HG03135 (cell line): Measurements from ENCODE around the gene OPRD1.
"Not testable (repeated sequence)": the region's sequence is repeated elsewhere in the genome, so short reads cannot be mapped to it uniquely, and the experiment has no call there.

Source experiments
- ATAC-seq: cut with Tn5 transposase; IDR thresholded peaks from one replicate; pipeline ENCODE4 v1.9.1; 2021; ENCODE audit warnings: mild to moderate bottlenecking, moderate library complexity; ENCODE audit not compliant: unreplicated experiment

OPRD1 gene

DNA sequence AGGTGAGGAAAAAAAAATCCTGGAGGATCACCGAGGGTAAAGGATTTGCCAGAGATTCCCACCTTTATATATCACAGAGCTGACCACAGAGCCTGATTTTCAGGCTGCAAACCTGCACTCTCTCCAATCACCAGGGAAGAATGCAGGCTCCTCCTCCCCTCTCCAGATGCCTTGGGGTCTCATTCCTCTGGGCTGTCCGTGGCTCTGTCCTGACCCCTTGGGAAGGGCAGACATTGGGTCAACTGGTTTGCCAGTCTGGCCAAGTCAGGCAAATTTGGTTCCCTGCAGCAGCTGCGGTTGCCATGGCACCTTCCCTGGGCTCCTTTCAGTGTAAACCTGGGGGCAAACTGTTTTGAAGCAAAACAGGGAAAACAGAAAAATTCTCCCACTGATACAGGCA lies 11.6 kb upstream of the OPRD1 start:
- ATAC-seq: no peak

DNA sequence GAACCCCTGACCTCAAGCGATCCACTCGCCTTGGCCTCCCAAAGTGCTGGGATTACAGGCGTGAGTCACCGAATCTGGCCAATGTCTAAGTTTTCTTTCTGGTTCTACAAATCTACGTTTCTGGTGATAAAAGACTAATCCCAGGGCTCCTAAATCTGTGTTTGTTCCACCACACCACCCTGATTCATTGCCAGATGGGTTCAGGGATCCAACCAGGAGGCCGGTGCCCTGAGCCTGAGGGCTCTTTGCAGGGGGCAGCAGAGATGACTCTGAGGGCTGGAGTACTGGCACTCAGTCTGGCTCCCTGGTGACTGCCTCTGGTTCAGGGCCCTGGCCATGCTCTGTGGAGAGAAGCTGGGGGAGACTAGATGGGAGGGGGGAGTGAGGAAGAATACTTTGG lies 10.5 kb upstream of the OPRD1 start:
- ATAC-seq: no peak

DNA sequence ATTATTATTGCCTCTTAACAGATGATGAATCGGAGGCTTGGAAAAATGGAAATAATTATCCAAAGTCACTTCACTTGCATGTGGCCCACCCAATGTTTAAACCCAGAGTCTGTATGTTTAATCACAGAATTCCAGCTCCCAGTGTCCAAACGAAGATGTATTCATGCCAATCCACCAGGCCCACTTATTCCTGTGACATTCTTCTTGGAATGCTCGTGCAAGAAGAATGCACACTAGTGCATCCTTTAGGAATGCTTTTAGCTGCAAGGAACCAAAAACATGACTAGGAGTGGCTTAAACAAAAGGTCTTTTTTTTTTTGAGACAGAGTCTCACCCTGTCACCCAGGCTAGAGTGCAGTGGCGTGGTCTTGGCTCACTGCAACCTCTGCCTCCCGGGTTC lies 8.9 kb upstream of the OPRD1 start:
- ATAC-seq: no peak

GRCh38 chr1:28803662-28804061 lies 8.3 kb upstream of the OPRD1 start:
- ATAC-seq: no peak

- ATAC-seq: no peak
Observed at GRCh38 chr1:28804071-28804470, 7.9 kb upstream of the OPRD1 start.

GRCh38 chr1:28807046-28807445 lies 4.9 kb upstream of the OPRD1 start:
- ATAC-seq: no peak

GRCh38 chr1:28807986-28808385 lies 4.0 kb upstream of the OPRD1 start:
- no peak for ATAC-seq

DNA sequence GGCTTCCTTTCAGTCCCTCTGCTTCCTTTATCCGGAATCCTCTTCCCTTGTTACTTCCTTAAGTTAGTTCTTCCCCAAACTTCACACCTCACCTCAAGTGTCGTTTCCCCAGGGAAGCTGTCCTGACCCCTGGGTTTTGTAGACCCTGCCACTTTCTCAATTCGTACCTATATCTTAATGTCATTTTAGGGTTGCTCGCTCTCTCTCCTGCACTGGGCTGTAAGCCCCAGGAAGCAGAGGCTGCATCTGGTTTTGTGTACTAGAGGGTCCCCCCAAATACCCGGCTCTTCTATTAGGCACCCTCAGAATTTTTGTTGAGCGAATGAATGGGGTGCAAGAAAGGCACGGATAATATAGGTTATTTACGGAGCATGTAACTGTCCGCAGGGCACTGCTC lies 603 bp upstream of the OPRD1 start:
- ATAC-seq: no peak

DNA sequence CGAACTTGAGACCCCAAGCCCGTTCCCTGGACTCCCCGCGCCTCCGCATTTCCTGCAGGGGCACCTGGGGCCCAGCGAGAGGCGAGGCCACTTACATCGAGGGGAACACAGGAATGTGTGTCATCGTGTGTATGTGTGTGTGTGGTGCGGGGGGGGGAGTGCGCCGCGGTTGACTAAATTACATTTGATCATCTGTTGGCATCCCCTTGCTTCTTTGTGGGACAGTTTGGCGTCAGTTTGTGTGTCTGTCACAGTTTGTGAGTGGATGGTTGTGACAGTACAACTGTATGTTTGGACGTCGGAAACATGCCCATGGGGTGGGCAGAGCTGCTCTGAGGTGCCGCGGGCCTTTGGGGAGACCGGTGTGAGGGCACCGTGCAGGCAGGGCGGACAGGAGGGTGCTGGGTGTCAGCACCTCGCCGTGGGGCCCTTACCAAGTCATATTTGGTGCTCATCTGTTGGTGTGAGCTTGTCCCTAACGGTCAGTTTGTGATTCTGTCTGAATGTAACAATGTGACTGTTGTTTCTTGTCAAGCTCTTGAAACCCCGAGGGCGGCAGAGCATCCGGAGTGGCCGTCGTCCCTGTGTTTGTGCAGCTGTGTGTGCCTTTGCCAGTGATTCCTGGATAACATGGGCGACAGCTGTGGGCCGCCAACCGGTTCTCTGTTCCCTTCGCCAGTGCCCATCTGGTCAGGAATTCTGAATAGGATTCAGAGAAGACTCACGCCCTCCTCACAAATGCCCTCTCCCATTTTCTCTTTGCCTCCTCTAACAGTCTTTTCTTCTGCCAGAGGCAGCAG lies 899 bp downstream of the OPRD1 start:
- no peak for ATAC-seq

DNA sequence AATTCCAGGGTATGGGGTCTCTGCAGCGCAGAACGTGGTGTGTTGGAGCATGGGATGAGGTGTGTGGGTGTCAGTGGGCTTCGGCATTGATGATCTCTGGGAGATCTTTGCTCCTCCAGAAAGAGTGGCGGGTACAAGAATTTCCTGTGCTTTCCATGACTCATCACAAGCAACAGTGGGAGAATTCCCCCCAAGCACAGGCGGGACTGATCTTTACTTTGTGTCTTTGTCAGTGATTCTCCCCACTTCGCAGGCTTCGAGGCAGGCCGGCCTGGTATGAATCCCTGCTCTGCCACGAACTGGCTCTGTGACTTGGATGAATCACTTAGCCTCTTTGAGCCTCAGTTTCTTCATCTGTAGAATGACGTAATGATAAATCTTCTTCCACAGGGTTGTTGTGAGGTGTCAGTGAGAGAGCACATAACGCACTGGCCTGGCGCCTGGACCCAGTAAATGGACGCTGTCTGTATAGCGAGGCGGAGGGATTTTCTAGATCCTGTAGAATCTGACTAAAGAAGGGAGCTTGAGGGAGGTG lies 2.0 kb downstream of the OPRD1 start:
- no peak for ATAC-seq

GRCh38 chr1:28815533-28816185 lies 3.7 kb downstream of the OPRD1 start:
- no peak for ATAC-seq

- ATAC-seq: no peak
Observed at GRCh38 chr1:28817133-28817532, 5.2 kb downstream of the OPRD1 start.

DNA sequence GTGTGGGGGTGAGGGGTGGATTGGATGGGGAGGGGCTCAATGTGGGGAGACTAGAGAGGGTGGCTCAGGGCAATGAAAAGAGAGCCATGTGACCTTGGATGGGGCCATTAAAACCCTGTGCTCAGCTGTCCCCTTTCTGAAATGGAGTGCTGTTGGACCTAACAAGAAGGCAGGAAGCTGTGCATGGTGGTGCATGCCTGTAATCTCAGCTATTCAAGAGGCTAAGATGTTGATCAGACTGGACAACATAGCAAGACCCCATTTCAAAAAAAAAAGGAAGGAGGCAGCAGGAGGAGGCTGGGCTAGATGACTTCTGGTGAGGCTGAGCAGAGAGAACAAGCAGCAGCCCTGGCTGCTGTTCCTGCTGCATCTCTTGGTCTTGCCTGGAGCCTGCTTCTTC lies 7.0 kb downstream of the OPRD1 start:
- no peak for ATAC-seq

DNA sequence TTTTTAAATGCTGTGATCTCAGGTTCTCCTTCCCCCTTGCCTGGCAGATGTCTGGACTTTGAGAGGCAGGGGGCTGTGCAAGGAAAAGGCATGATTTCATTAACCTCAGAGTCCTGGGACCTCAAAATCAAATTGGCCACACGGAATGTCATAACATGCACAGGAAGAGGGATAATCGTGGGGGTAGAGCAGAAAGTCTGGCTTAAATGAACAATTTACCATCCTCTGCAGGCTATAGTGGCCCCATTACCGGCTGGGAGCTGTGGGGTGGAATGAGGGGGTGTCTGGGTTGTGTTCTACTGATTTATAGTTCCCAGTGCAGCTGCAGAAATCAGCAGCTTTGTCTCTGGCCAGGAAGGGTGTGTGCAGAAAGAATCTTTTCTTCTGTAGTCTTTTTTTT lies 10.8 kb downstream of the OPRD1 start:
- ATAC-seq: no peak

DNA sequence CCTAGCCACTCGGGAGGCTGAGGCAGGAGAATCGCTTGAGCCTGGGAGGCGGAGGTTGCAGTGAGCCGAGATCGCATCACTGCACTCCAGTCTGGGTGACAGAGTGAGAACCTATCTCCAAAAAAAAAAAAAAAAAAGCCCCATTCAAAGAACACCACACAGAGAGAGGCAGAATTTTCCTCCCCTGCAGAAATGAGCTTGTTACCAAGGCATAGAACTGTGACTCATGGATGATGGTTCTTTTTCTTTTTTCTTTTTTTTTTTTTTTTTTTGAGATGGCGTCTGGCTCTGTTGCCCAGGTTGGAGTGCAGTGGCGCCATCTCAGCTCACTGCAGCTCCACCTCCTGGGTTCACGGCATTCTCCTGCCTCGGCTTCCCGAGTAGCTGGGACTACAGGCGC lies 12.1 kb downstream of the OPRD1 start:
- not testable (repeated sequence) for ATAC-seq

- not testable (repeated sequence) for ATAC-seq
Observed at GRCh38 chr1:28828227-28828858, 16.4 kb downstream of the OPRD1 start.

GRCh38 chr1:28830814-28831213 lies 18.8 kb downstream of the OPRD1 start:
- no peak for ATAC-seq

DNA sequence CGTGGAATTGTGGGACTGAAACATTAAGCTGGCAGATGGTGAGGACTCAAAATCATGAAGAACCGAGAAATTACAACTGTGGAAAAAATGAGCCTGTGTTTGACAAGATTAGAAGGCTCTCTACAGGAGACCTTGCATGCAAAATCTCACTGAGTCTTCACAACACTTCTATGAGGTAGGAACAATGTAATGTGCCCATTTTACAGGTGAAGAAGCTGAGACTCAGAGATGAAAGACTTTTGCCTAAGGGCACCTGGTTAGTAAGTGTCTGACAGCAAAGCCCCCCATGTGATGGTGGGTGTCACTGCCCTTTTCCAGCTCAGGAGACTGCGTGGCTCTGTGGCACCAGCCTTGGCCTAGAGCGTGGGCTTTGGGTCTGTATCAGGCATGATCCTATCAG lies 21.0 kb downstream of the OPRD1 start:
- no peak for ATAC-seq

- ATAC-seq: no peak
Observed at GRCh38 chr1:28833381-28833780, 21.4 kb downstream of the OPRD1 start.

DNA sequence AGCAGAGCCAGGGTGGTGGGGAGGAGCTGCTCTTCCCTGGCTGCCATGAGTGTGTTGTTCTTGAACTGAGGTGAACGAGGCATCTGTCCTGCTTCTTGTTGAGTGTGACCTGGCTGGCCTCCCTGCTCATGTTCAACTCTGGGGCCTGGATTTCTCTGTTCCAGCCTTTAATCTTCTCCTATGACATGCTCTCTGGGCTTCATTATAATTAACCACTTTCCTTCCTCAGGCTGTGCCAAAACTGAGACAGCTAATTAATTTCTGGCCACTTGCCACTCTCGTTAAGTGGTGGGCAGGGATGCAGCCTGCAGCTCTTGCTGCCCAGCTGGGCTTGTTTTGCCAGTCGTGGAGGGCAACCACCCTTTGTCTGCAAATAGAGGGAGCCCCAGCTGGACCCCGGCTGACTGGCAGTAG lies 23.3 kb downstream of the OPRD1 start:
- ATAC-seq: no peak

DNA sequence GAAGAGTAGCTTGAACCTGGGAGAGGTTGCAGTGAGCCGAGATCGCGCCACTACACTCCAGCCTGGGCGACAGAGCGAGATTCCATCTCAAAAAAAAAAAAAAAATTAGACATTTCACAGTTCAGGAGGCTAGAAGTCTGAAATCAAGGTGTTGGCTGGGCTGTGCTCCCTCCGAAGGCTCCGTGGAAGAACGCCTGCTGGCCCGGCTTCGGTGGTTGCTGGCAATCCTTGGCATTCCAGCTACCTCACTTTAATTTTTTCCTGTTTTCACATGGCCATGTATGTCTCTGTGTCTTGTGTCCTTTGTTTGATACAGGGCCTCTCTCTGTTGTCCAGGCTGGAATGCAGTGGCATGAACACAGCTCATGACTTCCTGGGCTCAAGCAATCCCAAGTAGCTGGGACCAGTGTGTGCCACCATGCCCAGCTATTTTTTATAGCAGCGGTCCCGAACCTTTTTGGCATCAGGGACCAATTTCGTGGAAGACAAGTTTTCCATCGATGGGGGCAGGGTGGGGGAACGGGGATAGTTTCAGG lies 24.5 kb downstream of the OPRD1 start:
- no peak for ATAC-seq
